HEK293 (cell line): ENCODE results near the gene DNMT3A.

Experiments used
- CTCF ChIA-PET: fragments of 350-600 bp; formaldehyde crosslinking; extraction: SDS; loops from one replicate; lab custom pipeline; 2021; ENCODE audit warnings: antibody characterized with exemption; lab: Yijun Ruan, JAX
- POLR2A ChIA-PET: fragments of 300-600 bp; formaldehyde crosslinking; extraction: SDS; loops from one replicate; lab custom pipeline; 2020; ENCODE audit warnings: antibody characterized with exemption, inconsistent platforms; lab: Yijun Ruan, JAX
- H3K27ac ChIP-seq: fragments of 200-500 bp; sonication (Bioruptor generic); 2 replicates; pipeline ENCODE4 v1.5.1; 2014; ENCODE audit warnings: low read depth, low read length, control low read depth, inconsistent platforms; ENCODE audit errors: extremely low read depth
- H3K36me3 ChIP-seq, 2 experiments: fragments of 200-500 bp in 1 of 2; sonication (Bioruptor generic) in 1 of 2; 1 replicate in 1 of 2; 2 replicates in 1 of 2; pipeline ENCODE4 v1.5.1; 2014 to 2017; ENCODE audit warnings: inconsistent platforms in 2 of 2, low read length in 2 of 2; ENCODE audit not compliant: control insufficient read depth in 2 of 2, insufficient read depth in 1 of 2
- H3K4me1 ChIP-seq: fragments of 200-500 bp; sonication (Bioruptor generic); 2 replicates; pipeline ENCODE4 v1.5.1; 2014; ENCODE audit warnings: mild to moderate bottlenecking, low read length, inconsistent platforms; ENCODE audit not compliant: control insufficient read depth, insufficient read depth
- H3K4me3 ChIP-seq: 2 replicates; pipeline ENCODE4 v1.5.1; 2011; ENCODE audit warnings: low read depth, mild to moderate bottlenecking, control low read depth, low read length, moderate library complexity
- H3K9me3 ChIP-seq: fragments of 200-500 bp; sonication (Bioruptor generic); 2 replicates; pipeline ENCODE4 v1.5.1; 2014; ENCODE audit warnings: low read depth, low read length, inconsistent platforms; ENCODE audit not compliant: control insufficient read depth, insufficient read depth
- GLI2 ChIP-seq: fragments of 450-650 bp; formaldehyde crosslinking; IDR thresholded peaks from 2 replicates; pipeline ENCODE4; 2017; ENCODE audit warnings: missing biosample characterization, missing genetic modification characterization, low read depth, borderline replicate concordance
- INSM2 ChIP-seq: fragments of 450-650 bp; formaldehyde crosslinking; IDR thresholded peaks from 2 replicates; pipeline ENCODE4 v1.5.1; 2016; ENCODE audit warnings: missing biosample characterization, missing genetic modification characterization
- PRDM1 ChIP-seq: fragments of 450-650 bp; formaldehyde crosslinking; IDR thresholded peaks from 2 replicates; pipeline ENCODE4; 2016; ENCODE audit warnings: missing biosample characterization, missing genetic modification characterization
- SCRT2 ChIP-seq: fragments of 450-650 bp; formaldehyde crosslinking; IDR thresholded peaks from 2 replicates; pipeline ENCODE4 v1.5.1; 2016; ENCODE audit warnings: missing biosample characterization, missing genetic modification characterization
- TSHZ1 ChIP-seq: fragments of 450-650 bp; formaldehyde crosslinking; IDR thresholded peaks from 2 replicates; pipeline ENCODE4 v1.5.1; 2016; ENCODE audit warnings: missing biosample characterization, missing genetic modification characterization, borderline replicate concordance
- ZBTB10 ChIP-seq: fragments of 450-650 bp; formaldehyde crosslinking; IDR thresholded peaks from 2 replicates; pipeline ENCODE4 v1.5.1; 2016; ENCODE audit warnings: missing biosample characterization, missing genetic modification characterization
- ZBTB8A ChIP-seq: fragments of 450-650 bp; formaldehyde crosslinking; IDR thresholded peaks from 2 replicates; pipeline ENCODE4 v1.5.1; 2016; ENCODE audit warnings: missing biosample characterization, missing genetic modification characterization
- ZNF10 ChIP-seq: fragments of 450-650 bp; formaldehyde crosslinking; IDR thresholded peaks from 2 replicates; pipeline ENCODE4 v1.5.1; 2017; ENCODE audit warnings: missing biosample characterization, missing genetic modification characterization
- ZNF133 ChIP-seq: fragments of 450-650 bp; formaldehyde crosslinking; IDR thresholded peaks from 2 replicates; pipeline ENCODE4 v1.5.1; 2016; ENCODE audit warnings: missing biosample characterization, missing genetic modification characterization
- ZNF19 ChIP-seq: fragments of 450-650 bp; formaldehyde crosslinking; IDR thresholded peaks from 2 replicates; pipeline ENCODE4; 2016; ENCODE audit warnings: missing biosample characterization, missing genetic modification characterization, low read depth
- ZNF280D ChIP-seq: fragments of 450-650 bp; formaldehyde crosslinking; IDR thresholded peaks from 2 replicates; pipeline ENCODE4 v1.5.1; 2016; ENCODE audit warnings: missing biosample characterization, missing genetic modification characterization
- ZNF335 ChIP-seq: fragments of 450-650 bp; formaldehyde crosslinking; conservative IDR thresholded peaks from 2 replicates; pipeline ENCODE4 v1.5.1; 2016; ENCODE audit warnings: missing biosample characterization, missing genetic modification characterization
- ZNF529 ChIP-seq: fragments of 450-650 bp; formaldehyde crosslinking; IDR thresholded peaks from 2 replicates; pipeline ENCODE4 v1.5.1; 2017; ENCODE audit warnings: missing genetic modification characterization, missing biosample characterization; ENCODE audit not compliant: insufficient replicate concordance
- ZNF549 ChIP-seq: fragments of 450-650 bp; IDR thresholded peaks from 2 replicates; pipeline ENCODE4 v1.5.1; 2018; ENCODE audit warnings: missing biosample characterization, missing genetic modification characterization, mild to moderate bottlenecking, inconsistent platforms, moderate library complexity
- ZNF558 ChIP-seq: fragments of 450-650 bp; formaldehyde crosslinking; IDR thresholded peaks from 2 replicates; pipeline ENCODE4 v1.5.1; 2016; ENCODE audit warnings: missing biosample characterization, missing genetic modification characterization
- ZNF660 ChIP-seq: fragments of 450-650 bp; IDR thresholded peaks from 2 replicates; pipeline ENCODE4 v1.5.1; 2018; ENCODE audit warnings: missing biosample characterization, mild to moderate bottlenecking, missing genetic modification characterization
- ZNF701 ChIP-seq: fragments of 450-650 bp; formaldehyde crosslinking; IDR thresholded peaks from 2 replicates; pipeline ENCODE4 v1.5.1; 2016; ENCODE audit warnings: missing biosample characterization, missing genetic modification characterization
- ZNF76 ChIP-seq: fragments of 450-650 bp; formaldehyde crosslinking; IDR thresholded peaks from 2 replicates; pipeline ENCODE4; 2016; ENCODE audit warnings: low read depth, missing biosample characterization, missing genetic modification characterization, borderline replicate concordance
- ZSCAN4 ChIP-seq: fragments of 450-650 bp; formaldehyde crosslinking; IDR thresholded peaks from 2 replicates; pipeline ENCODE4 v1.5.1; 2017; ENCODE audit warnings: missing biosample characterization, missing genetic modification characterization

Gene DNMT3A

DNA sequence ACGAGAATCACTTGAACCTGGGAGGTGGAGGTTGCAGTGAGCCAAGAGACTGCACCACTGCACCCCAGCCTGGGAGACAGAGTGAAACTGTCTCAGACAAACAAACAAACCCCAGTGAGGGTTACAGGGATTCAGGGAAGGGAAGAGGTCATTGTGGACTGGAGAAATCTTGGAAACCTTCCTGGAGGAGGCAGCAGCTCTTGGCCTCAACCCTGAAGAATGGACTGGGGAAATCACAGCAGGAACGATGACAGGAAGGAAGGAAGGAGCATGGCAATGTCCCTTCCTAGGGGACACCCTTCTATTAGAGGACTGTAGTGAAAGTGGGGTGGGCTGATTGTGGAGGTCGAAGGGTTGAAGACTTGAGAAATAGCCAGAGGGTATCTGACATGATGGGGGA, 72.5 kb downstream of the DNMT3A start:
- TF ChIP-seq INSM2 (tag by site-specific recombination) (no peak), ZNF10 (no peak), ZNF558 (tag by site-specific recombination) (no peak), ZSCAN4 (tag by site-specific recombination) (no peak), ZNF529 (tag by site-specific recombination) (no peak), ZNF19 (tag by site-specific recombination) (no peak), ZNF701 (tag by site-specific recombination) (no peak), ZNF280D (no peak), ZNF335 (tag by site-specific recombination) (no peak), PRDM1 (tag by site-specific recombination) (no peak), ZNF660 (tag by site-specific recombination) (no peak), ZBTB10 (tag by site-specific recombination) (no peak), ZBTB8A (tag by site-specific recombination) (no peak), GLI2 (tag by site-specific recombination) (no peak), ZNF549 (tag by site-specific recombination) (no peak), SCRT2 (tag by site-specific recombination) (no peak), ZNF133 (tag by site-specific recombination) (no peak), ZNF76 (no peak), TSHZ1 (tag by site-specific recombination) (no peak)
- H3K9me3 ChIP-seq: no peaks in the 10 kb centered on the region
- ChIA-PET POLR2A (interaction anchor here (0.6 kb wide), 1 partner anchor 575 kb away, joined by 3 read pairs; no protein-coding TSS in a partner anchor), CTCF (interaction anchor here (0.6 kb wide), 1 partner anchor 20 kb away, joined by 3 read pairs; no protein-coding TSS in a partner anchor)
- H3K4me1 ChIP-seq: no peaks in the 10 kb centered on the region
- no peak overlapping the region for H3K4me3 ChIP-seq
- H3K36me3 ChIP-seq: peaks cover 0 to 34% of the 10 kb centered on the region in 2 experiments; a peak in 2 of 3 replicates
- H3K27ac ChIP-seq: no peak overlapping the region
